SK-N-SH (cell line): ENCODE data around the gene PRKRIP1. TPM values are rescaled to one million over a fixed set of nuclear protein-coding genes. Genes with fewer than 3 reads are reported as not detected.

Experiments
- CTCF ChIA-PET: fragments of 300-600, 350-600 bp; formaldehyde crosslinking; extraction: SDS; loops from one replicate; lab custom pipeline; 2021; lab: Yijun Ruan, JAX
- POLR2A ChIA-PET: fragments of 350-600 bp; sonication (Branson Sonifier 250); formaldehyde crosslinking; extraction: SDS; loops from one replicate; lab custom pipeline; 2020; ENCODE audit warnings: antibody characterized with exemption, inconsistent platforms; lab: Yijun Ruan, JAX
- DNase-seq: peaks from one replicate; pipeline ENCODE4 v3.0.0; 2012
- H2AFZ ChIP-seq: fragments of 200-600 bp; sonication (generic); 2 replicates; pipeline ENCODE4 v1.8.1; 2016; ENCODE audit warnings: antibody characterized with exemption, mild to moderate bottlenecking, low read depth
- H3F3A ChIP-seq: fragments of 200-600 bp; sonication (generic); replicated peaks from 2 replicates; pipeline ENCODE3; 2016; ENCODE audit warnings: antibody characterized with exemption, mild to moderate bottlenecking; ENCODE audit not compliant: insufficient read depth
- H3K27ac ChIP-seq, 2 experiments: fragments of 200-500 bp in 1 of 2; fragments of 200-600 bp in 1 of 2; sonication (Bioruptor generic) in 1 of 2; sonication (generic), shearing (Covaris generic) in 1 of 2; 2 replicates each; pipeline versions ENCODE4 v1.5.1 to v1.6.1; 2014 to 2016; ENCODE audit warnings: low read depth in 2 of 2, inconsistent platforms in 1 of 2, low read length in 1 of 2, mild to moderate bottlenecking in 1 of 2, mixed read lengths in 1 of 2
- H3K27me3 ChIP-seq: fragments of 200-600 bp; sonication (generic), shearing (Covaris generic); 2 replicates; pipeline ENCODE4 v1.6.1; 2016; ENCODE audit warnings: mixed run types; ENCODE audit not compliant: insufficient read depth
- H3K36me3 ChIP-seq, 2 experiments: fragments of 200-500 bp in 1 of 2; fragments of 200-600 bp in 1 of 2; sonication (Bioruptor generic) in 1 of 2; sonication (generic) in 1 of 2; replicated peaks in 1 of 2; 2 replicates each; pipeline versions ENCODE3 to v1.5.1; 2014 to 2016; ENCODE audit warnings: low read length in 1 of 2, mild to moderate bottlenecking in 1 of 2; ENCODE audit not compliant: insufficient read depth in 2 of 2, control insufficient read depth in 1 of 2
- H3K4me1 ChIP-seq, 2 experiments: fragments of 200-500 bp in 1 of 2; fragments of 200-600 bp in 1 of 2; sonication (Bioruptor generic) in 1 of 2; sonication (generic), shearing (Covaris generic) in 1 of 2; 2 replicates each; pipeline versions ENCODE4 v1.5.1 to v1.6.1; 2014 to 2016; ENCODE audit warnings: low read depth in 1 of 2, low read length in 1 of 2, mixed run types in 1 of 2; ENCODE audit not compliant: insufficient read depth in 2 of 2, control insufficient read depth in 1 of 2
- H3K4me2 ChIP-seq: fragments of 200-600 bp; sonication (generic), shearing (Covaris generic); 2 replicates; pipeline ENCODE4 v1.6.1; 2017; ENCODE audit warnings: mixed run types
- H3K4me3 ChIP-seq, 2 experiments: fragments of 200-500 bp in 1 of 2; fragments of 200-600 bp in 1 of 2; sonication (Bioruptor generic) in 1 of 2; sonication (generic), shearing (Covaris generic) in 1 of 2; 2 replicates each; pipeline versions ENCODE4 v1.5.1 to v1.8.1; 2014 to 2016; ENCODE audit warnings: low read depth in 2 of 2, inconsistent platforms in 1 of 2, low read length in 1 of 2, mild to moderate bottlenecking in 1 of 2, mixed read lengths in 1 of 2, moderate library complexity in 1 of 2
- H3K79me2 ChIP-seq: fragments of 200-600 bp; sonication (generic); 2 replicates; pipeline ENCODE4 v1.8.1; 2017; ENCODE audit warnings: mild to moderate bottlenecking; ENCODE audit not compliant: insufficient read depth
- H3K9ac ChIP-seq: fragments of 200-600 bp; sonication (generic); 2 replicates; pipeline ENCODE4 v1.6.1; 2017; ENCODE audit warnings: mixed run types
- H3K9me2 ChIP-seq: fragments of 200-600 bp; sonication (generic); 2 replicates; pipeline ENCODE4 v1.6.1; 2017; ENCODE audit warnings: mixed run types
- H3K9me3 ChIP-seq: fragments of 200-600 bp; sonication (generic); 2 replicates; pipeline ENCODE4 v1.6.1; 2017; ENCODE audit warnings: mixed run types, mild to moderate bottlenecking, moderate library complexity
- H4K20me1 ChIP-seq: fragments of 200-600 bp; sonication (generic); 2 replicates; pipeline ENCODE4 v1.6.1; 2017; ENCODE audit warnings: mild to moderate bottlenecking, mixed run types; ENCODE audit not compliant: insufficient read depth
- CHD2 ChIP-seq: fragments of 150-350 bp; IDR thresholded peaks from 2 replicates; pipeline ENCODE4 v1.6.1; 2018; ENCODE audit warnings: low read length; ENCODE audit not compliant: partially characterized antibody
- CTCF ChIP-seq: fragments of 200-600 bp; sonication (generic); IDR thresholded peaks from 2 replicates; pipeline ENCODE4 v1.6.1; 2017; ENCODE audit warnings: antibody characterized with exemption, mild to moderate bottlenecking, moderate library complexity
- FOXJ3 ChIP-seq: sonication (generic); formaldehyde crosslinking; IDR thresholded peaks from 2 replicates; pipeline ENCODE4 v1.5.1; 2020; ENCODE audit warnings: mild to moderate bottlenecking, missing genetic modification reagents
- FOXM1 ChIP-seq: IDR thresholded peaks from 2 replicates; pipeline ENCODE4 v1.4.0; 2012; ENCODE audit warnings: low read depth, mild to moderate bottlenecking
- GATA2 ChIP-seq: sonication (generic); formaldehyde crosslinking; IDR thresholded peaks from 2 replicates; pipeline ENCODE4 v1.5.0; 2020; ENCODE audit warnings: mild to moderate bottlenecking, missing genetic modification reagents
- MEF2A ChIP-seq: IDR thresholded peaks from 2 replicates; pipeline ENCODE4 v1.4.0; 2012; ENCODE audit warnings: low read depth, borderline replicate concordance
- NRF1 ChIP-seq: IDR thresholded peaks from 2 replicates; pipeline ENCODE4 v1.6.1; 2012; ENCODE audit warnings: low read depth, mild to moderate bottlenecking, low read length
- RCOR1 ChIP-seq: fragments of 150-350 bp; IDR thresholded peaks from 2 replicates; pipeline ENCODE4 v1.6.1; 2017; ENCODE audit warnings: antibody characterized with exemption, low read length
- REST ChIP-seq: IDR thresholded peaks from 2 replicates; pipeline ENCODE4 v1.6.1; 2012; ENCODE audit warnings: mild to moderate bottlenecking, low read depth, low read length, moderate library complexity
- RXRA ChIP-seq: IDR thresholded peaks from 2 replicates; pipeline ENCODE4 v1.4.0; 2012; ENCODE audit warnings: low read depth, mild to moderate bottlenecking, borderline replicate concordance
- SIN3A ChIP-seq: IDR thresholded peaks from 2 replicates; pipeline ENCODE4 v1.6.1; 2012; ENCODE audit warnings: low read depth, mild to moderate bottlenecking, low read length, moderate library complexity, borderline replicate concordance
- TAF1 ChIP-seq: IDR thresholded peaks from 2 replicates; pipeline ENCODE4 v1.6.1; 2012; ENCODE audit warnings: low read depth, mild to moderate bottlenecking, low read length, moderate library complexity, borderline replicate concordance
- TCF12 ChIP-seq: IDR thresholded peaks from 2 replicates; pipeline ENCODE4 v1.4.0; 2012
- TEAD4 ChIP-seq: IDR thresholded peaks from 2 replicates; pipeline ENCODE4 v1.4.0; 2012; ENCODE audit warnings: mild to moderate bottlenecking, borderline replicate concordance; ENCODE audit not compliant: insufficient read depth
- YY1 ChIP-seq: IDR thresholded peaks from 2 replicates; pipeline ENCODE4 v1.4.0; 2012; ENCODE audit warnings: low read depth, mild to moderate bottlenecking
- WGBS: methylation state at CpG from one replicate; pipeline ENCODE4 v1.1.6; 2017; ENCODE audit warnings: low lambda C conversion rate; 5-methylcytosine and 5-hydroxymethylcytosine counted together
- polyA plus RNA-seq, 3 experiments: library from polyadenylated mRNA; depleted of rRNA; stranded (reverse); fragments of >200 nt; gene quantifications; 2 replicates each; pipeline ENCODE4 v1.2.3, GENCODE V29; 2012
- TF ChIP-seq, protein P1 (sequence below): IDR thresholded peaks from 2 replicates; pipeline ENCODE4 v1.4.0; 2012; ENCODE audit warnings: low read depth
- TF ChIP-seq, protein P2 (sequence below): fragments of 150-350 bp; IDR thresholded peaks from 2 replicates; pipeline ENCODE4 v1.6.1; 2017; ENCODE audit warnings: antibody characterized with exemption, low read length, low read depth, borderline replicate concordance
- TF ChIP-seq, protein P3 (sequence below): IDR thresholded peaks from 2 replicates; pipeline ENCODE4 v1.4.0; 2012; ENCODE audit warnings: low read depth, borderline replicate concordance

PRKRIP1 gene
- polyA plus RNA-seq, 1 of the 3 experiments (the other 2 are of a cell fraction): 41.2 TPM

GRCh38 chr7:102413091-102413490 lies 16.9 kb downstream of the PRKRIP1 start:
- Histone ChIP-seq H2AFZ (no peak overlapping the region), H3K79me2 (peaks cover 47% of the 10 kb centered on the region), H3K4me3 (no peak overlapping the region), H3F3A (no peaks in the 10 kb centered on the region), H4K20me1 (peaks cover 21% of the 10 kb centered on the region), H3K36me3 (peaks cover 58 to 90% of the 10 kb centered on the region in 2 experiments), H3K27ac (no peak overlapping the region), H3K9me3 (no peaks in the 10 kb centered on the region), H3K4me1 (peaks cover 0 to 5% of the 10 kb centered on the region in 2 experiments; a peak in 1 of 4 replicates), H3K4me2 (no peak overlapping the region), H3K9me2 (no peaks in the 10 kb centered on the region), H3K27me3 (no peaks in the 10 kb centered on the region), H3K9ac (no peak overlapping the region)
- POLR2A ChIA-PET: interaction anchor here (1.1 kb wide), 1 partner anchor 17 kb away, joined by 4 read pairs; the partner anchor contains the start of gene PRKRIP1
- WGBS: 76% methylated on average over 5 of the region's 5 CpGs
- CTCF ChIA-PET: interaction anchor here (0.7 to 2.2 kb wide), 22 partner anchors 9 to 142 kb away, joined by 3 to 26 read pairs (median 5); partner anchors contain the start of genes ALKBH4, ORAI2 and PRKRIP1
- TF ChIP-seq, protein P1, sequence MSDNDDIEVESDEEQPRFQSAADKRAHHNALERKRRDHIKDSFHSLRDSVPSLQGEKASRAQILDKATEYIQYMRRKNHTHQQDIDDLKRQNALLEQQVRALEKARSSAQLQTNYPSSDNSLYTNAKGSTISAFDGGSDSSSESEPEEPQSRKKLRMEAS: no peak
- TF ChIP-seq, protein P2, sequence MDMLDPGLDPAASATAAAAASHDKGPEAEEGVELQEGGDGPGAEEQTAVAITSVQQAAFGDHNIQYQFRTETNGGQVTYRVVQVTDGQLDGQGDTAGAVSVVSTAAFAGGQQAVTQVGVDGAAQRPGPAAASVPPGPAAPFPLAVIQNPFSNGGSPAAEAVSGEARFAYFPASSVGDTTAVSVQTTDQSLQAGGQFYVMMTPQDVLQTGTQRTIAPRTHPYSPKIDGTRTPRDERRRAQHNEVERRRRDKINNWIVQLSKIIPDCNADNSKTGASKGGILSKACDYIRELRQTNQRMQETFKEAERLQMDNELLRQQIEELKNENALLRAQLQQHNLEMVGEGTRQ: no peak
- TF ChIP-seq TAF1: no peak
- TF ChIP-seq REST: no peak
- no peak for TF ChIP-seq CTCF
- no peak for TF ChIP-seq FOXM1
- no peak for TF ChIP-seq RCOR1
- TF ChIP-seq SIN3A: no peak
- TF ChIP-seq TEAD4: no peak
- TF ChIP-seq YY1: no peak
- no peak for TF ChIP-seq TCF12
- TF ChIP-seq, protein P3, sequence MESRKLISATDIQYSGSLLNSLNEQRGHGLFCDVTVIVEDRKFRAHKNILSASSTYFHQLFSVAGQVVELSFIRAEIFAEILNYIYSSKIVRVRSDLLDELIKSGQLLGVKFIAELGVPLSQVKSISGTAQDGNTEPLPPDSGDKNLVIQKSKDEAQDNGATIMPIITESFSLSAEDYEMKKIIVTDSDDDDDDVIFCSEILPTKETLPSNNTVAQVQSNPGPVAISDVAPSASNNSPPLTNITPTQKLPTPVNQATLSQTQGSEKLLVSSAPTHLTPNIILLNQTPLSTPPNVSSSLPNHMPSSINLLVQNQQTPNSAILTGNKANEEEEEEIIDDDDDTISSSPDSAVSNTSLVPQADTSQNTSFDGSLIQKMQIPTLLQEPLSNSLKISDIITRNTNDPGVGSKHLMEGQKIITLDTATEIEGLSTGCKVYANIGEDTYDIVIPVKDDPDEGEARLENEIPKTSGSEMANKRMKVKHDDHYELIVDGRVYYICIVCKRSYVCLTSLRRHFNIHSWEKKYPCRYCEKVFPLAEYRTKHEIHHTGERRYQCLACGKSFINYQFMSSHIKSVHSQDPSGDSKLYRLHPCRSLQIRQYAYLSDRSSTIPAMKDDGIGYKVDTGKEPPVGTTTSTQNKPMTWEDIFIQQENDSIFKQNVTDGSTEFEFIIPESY: no peak
- TF ChIP-seq RXRA: no peak
- TF ChIP-seq CHD2: no peak
- no peak for TF ChIP-seq MEF2A
- no peak for TF ChIP-seq GATA2
- no peak for TF ChIP-seq NRF1
- no peak for TF ChIP-seq FOXJ3 (CRISPR knock-in tag)
- DNase-seq: no peak
